Body of pancreas (tissue), 4 donors: ENCODE results near the gene GRB10. TPM values are rescaled to one million over a fixed set of nuclear protein-coding genes. Genes with fewer than 3 reads are reported as not detected.

Source experiments
- ATAC-seq: fragments of 150-250 bp; one replicate; pipeline ENCODE4 v1.9.1; 2016
- DNase-seq, 4 donors: peaks; one replicate each; pipeline ENCODE4 v3.0.0-alpha.2; 2019
- H3K27ac ChIP-seq, 4 donors: fragments of 200-600 bp; sonication (generic); 1 replicate in 3 of 4; 2 replicates in 1 of 4; pipeline versions ENCODE4 v1.5.1 to v1.6.1; 2016 to 2019; ENCODE audit warnings: mild to moderate bottlenecking in 1 of 4, mixed read lengths in 1 of 4, moderate library complexity in 1 of 4
- H3K27me3 ChIP-seq, 2 donors: fragments of 200-600 bp; sonication (generic); one replicate each; pipeline ENCODE4 v1.6.0; 2016; ENCODE audit warnings: mild to moderate bottlenecking in 1 of 2
- H3K36me3 ChIP-seq, 2 donors: fragments of 200-600 bp; sonication (generic); replicated peaks in 1 of 2; 2 replicates each; pipeline ENCODE4 v1.5.1; 2016; ENCODE audit warnings: low read depth in 2 of 2; ENCODE audit not compliant: insufficient read depth in 1 of 2
- H3K4me1 ChIP-seq: fragments of 200-600 bp; sonication (generic); one replicate; pipeline ENCODE4 v1.6.0; 2016
- H3K4me3 ChIP-seq, 2 donors: fragments of 200-600 bp; sonication (generic); 1 replicate in 1 of 2; 2 replicates in 1 of 2; pipeline ENCODE4 v1.5.1; 2016 to 2019
- H3K9me3 ChIP-seq, 3 donors: fragments of 200-600 bp; sonication (generic); 1 replicate in 2 of 3; 2 replicates in 1 of 3; pipeline ENCODE4 v1.5.1; 2016
- POLR2A ChIP-seq, 3 donors: fragments of 450-650 bp; IDR thresholded peaks; one replicate each; pipeline ENCODE4 v1.6.1; 2016; ENCODE audit warnings: antibody characterized with exemption in 3 of 3, mild to moderate bottlenecking in 2 of 3
- WGBS, 2 donors: methylation state at CpG; one replicate each; pipeline ENCODE4 v1.1.5; 2017; 5-methylcytosine and 5-hydroxymethylcytosine counted together
- intact Hi-C: fragments of 100-400 bp; cut with DNase I; formaldehyde crosslinking; loops from one replicate; pipeline ENCODE4 v1.15.1; 2023
- total RNA-seq, 2 donors: library from RNA; depleted of rRNA; stranded (reverse); fragments of >200 nt; gene quantifications; one replicate each; pipeline ENCODE4 v1.1.0, GENCODE V29; 2016
- TF ChIP-seq, protein P1 (sequence below), 7 experiments: fragments of 450-650 bp in 4 of 7; fragments of 200-600 bp in 3 of 7; sonication (generic) in 3 of 7; IDR thresholded peaks; one replicate each; pipeline ENCODE4 v1.5.1; 2016 to 2019; ENCODE audit warnings: antibody characterized with exemption in 7 of 7

GRB10 gene
- total RNA-seq, 2 donors from 2014 or later, result 130 to 229 TPM

DNA sequence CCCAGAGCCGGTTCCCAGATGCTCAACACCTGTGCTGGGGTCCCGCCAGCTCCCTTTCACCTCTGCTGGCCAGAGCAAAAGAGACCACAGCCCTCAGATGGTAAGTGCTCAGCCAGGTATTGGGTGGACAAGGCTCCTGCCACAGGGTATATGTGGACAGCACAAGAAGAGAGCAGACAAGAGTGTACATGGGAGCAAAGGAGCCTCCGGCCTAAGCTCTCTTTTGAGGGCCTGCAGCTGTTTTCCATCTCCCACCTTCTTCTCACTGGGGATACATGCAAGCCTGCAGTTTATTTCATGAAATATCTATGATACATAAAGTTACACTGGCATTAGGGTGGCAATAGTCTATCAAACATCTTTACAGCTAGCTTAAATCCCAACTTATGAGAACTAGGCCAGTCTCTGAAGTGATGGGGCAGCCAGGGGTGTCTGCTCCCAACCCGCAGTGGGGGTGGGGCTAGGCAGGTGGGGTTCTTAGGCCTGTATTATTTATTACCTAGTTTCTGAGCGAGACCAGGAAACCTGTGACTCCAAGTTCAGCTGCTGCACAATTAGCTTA is 167.1 kb downstream of the GRB10 start:
- Histone ChIP-seq H3K27ac (peak overlapping the region; percentile 42 to 57 (median 51)), H3K27me3 (no peaks in the 10 kb centered on the region), H3K4me1 (peaks cover 48% of the 10 kb centered on the region), H3K4me3 (no peak overlapping the region), H3K9me3 (no peaks in the 10 kb centered on the region), H3K36me3 (peaks cover 9 to 31% of the 10 kb centered on the region in 2 donors)
- 51 to 62% methylated on average over 5 of the region's 5 CpGs for WGBS, 2 donors
- ATAC-seq (peak; percentile 26), DNase-seq (peak in 3 of 4 donors; percentile 50 to 79 (median 67))
- no peak for TF ChIP-seq POLR2A (IDR thresholded peaks at IDR 0.05)
- TF ChIP-seq, protein P1, sequence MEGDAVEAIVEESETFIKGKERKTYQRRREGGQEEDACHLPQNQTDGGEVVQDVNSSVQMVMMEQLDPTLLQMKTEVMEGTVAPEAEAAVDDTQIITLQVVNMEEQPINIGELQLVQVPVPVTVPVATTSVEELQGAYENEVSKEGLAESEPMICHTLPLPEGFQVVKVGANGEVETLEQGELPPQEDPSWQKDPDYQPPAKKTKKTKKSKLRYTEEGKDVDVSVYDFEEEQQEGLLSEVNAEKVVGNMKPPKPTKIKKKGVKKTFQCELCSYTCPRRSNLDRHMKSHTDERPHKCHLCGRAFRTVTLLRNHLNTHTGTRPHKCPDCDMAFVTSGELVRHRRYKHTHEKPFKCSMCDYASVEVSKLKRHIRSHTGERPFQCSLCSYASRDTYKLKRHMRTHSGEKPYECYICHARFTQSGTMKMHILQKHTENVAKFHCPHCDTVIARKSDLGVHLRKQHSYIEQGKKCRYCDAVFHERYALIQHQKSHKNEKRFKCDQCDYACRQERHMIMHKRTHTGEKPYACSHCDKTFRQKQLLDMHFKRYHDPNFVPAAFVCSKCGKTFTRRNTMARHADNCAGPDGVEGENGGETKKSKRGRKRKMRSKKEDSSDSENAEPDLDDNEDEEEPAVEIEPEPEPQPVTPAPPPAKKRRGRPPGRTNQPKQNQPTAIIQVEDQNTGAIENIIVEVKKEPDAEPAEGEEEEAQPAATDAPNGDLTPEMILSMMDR (IDR thresholded peaks at IDR 0.05), result no peak
- intact Hi-C loops, result no loop called here

DNA sequence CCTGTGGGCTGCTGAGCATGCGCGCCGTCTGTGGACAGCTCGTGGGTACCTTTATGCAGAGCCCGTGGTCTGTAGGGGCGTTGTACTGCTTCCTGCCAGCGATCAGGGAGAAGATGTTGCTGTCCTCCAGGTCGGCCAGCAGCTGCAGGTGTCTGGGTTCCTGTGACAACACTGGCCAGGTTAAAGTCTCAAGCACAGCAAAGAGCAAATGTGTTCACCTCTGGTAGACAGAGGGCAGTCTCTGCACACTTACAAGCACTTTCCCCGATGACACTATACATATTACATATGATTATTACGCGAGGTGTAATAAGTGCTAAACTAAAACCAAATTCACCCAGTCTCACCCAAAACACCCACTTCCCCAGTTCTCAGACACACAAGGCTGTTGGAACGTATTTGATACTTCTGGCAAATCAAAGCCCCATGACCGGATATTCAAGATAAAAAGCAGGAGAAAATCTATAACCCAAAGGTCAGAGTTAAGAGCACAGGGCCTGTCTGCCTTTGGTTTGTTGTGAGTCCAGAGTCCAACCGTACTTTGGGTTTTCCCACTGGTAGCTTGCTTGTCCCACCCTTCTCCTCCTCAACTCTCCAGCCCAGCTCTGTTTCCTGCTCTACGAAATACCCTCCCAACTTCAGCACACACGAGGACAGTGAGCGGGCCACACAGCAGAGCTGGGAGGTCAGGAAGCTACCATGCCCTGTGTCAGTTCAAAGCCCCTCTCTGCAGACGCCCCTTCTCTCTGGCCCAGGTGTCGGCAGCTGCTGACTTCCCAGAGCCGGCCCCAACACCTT is 167.8 kb downstream of the GRB10 start:
- Histone ChIP-seq H3K4me3 (no peak overlapping the region), H3K27me3 (no peaks in the 10 kb centered on the region), H3K4me1 (peaks cover 42% of the 10 kb centered on the region), H3K9me3 (no peaks in the 10 kb centered on the region), H3K27ac (peak overlapping the region; percentile 42 to 57 (median 51)), H3K36me3 (peaks cover 9 to 37% of the 10 kb centered on the region in 2 donors)
- TF ChIP-seq, protein P1 (IDR thresholded peaks at IDR 0.05), result peak in 6 of 7 experiments; percentile 18 to 60 (median 49)
- TF ChIP-seq POLR2A (IDR thresholded peaks at IDR 0.05), result no peak
- intact Hi-C loops, result no loop called here
- DNase-seq (peak in 3 of 4 donors; percentile 58 to 65 (median 64)), ATAC-seq (peak; percentile 75)
- 30 to 44% methylated on average over 20 of the region's 20 CpGs for WGBS, 2 donors

DNA sequence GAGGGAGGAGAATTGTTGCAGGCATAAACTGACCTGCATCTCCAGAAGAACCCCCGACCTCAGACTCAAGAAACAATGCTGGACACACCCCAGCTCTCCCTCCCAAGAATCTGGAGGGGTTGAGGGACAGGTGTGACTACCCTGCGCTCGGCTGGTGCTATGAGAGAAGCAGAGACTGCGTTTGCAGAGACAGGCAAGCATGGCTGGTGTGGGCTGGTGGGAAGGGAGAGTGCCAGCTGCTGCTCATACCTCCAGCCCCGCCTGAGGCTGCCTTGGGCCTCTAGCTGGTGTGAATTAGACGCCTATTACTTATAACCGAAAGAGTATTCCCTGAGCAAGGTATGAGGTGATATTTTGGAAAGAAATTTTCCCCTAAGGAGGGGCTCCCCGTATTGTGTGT is 169.2 kb downstream of the GRB10 start:
- DNase-seq (no peak), ATAC-seq (no peak)
- 82 to 83% methylated on average over 7 to 8 of the region's 8 CpGs for WGBS, 2 donors
- Histone ChIP-seq H3K36me3 (peaks cover 9 to 40% of the 10 kb centered on the region in 2 donors), H3K27ac (peak overlapping the region in 1 of 4 donors; percentile 49), H3K9me3 (no peaks in the 10 kb centered on the region), H3K27me3 (no peaks in the 10 kb centered on the region), H3K4me3 (no peak overlapping the region), H3K4me1 (peaks cover 35% of the 10 kb centered on the region)
- TF ChIP-seq POLR2A (IDR thresholded peaks at IDR 0.05), result no peak
- TF ChIP-seq, protein P1 (IDR thresholded peaks at IDR 0.05), result no peak
- intact Hi-C loops, result no loop called here

DNA sequence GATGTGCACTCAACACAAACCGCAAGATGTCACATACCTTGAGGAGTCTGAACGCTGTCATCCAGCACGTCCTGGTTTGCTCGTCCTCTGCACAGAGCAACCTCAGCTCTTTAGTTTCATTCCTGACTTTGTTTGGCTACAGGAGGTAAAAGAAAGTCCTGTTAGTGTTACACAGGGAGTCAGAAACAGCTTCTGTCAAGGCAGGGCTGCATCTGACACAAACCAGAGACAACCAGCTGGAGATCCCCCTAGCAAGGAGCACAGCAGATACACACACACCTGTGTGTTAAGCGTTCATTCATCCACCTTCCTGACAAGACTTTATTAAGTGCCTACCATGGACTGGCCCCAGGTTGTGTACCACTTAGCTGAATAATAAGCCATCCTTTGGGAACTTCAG is 170.0 kb downstream of the GRB10 start:
- H3K27ac ChIP-seq, result no peak overlapping the region
- DNase-seq (no peak), ATAC-seq (no peak)
- no peak overlapping the region for H3K4me3 ChIP-seq
- H3K9me3 ChIP-seq, result no peaks in the 10 kb centered on the region
- intact Hi-C loops, result no loop called here
- H3K36me3 ChIP-seq, result peaks cover 9 to 43% of the 10 kb centered on the region in 2 donors
- H3K27me3 ChIP-seq, result no peaks in the 10 kb centered on the region
- TF ChIP-seq POLR2A (IDR thresholded peaks at IDR 0.05), result no peak
- TF ChIP-seq, protein P1 (IDR thresholded peaks at IDR 0.05), result no peak
- 87 to 96% methylated on average over 5 of the region's 5 CpGs for WGBS, 2 donors
- H3K4me1 ChIP-seq, result peaks cover 28% of the 10 kb centered on the region
